Measurements from ENCODE around the gene CMKLR1.

The CMKLR1 gene

DNA sequence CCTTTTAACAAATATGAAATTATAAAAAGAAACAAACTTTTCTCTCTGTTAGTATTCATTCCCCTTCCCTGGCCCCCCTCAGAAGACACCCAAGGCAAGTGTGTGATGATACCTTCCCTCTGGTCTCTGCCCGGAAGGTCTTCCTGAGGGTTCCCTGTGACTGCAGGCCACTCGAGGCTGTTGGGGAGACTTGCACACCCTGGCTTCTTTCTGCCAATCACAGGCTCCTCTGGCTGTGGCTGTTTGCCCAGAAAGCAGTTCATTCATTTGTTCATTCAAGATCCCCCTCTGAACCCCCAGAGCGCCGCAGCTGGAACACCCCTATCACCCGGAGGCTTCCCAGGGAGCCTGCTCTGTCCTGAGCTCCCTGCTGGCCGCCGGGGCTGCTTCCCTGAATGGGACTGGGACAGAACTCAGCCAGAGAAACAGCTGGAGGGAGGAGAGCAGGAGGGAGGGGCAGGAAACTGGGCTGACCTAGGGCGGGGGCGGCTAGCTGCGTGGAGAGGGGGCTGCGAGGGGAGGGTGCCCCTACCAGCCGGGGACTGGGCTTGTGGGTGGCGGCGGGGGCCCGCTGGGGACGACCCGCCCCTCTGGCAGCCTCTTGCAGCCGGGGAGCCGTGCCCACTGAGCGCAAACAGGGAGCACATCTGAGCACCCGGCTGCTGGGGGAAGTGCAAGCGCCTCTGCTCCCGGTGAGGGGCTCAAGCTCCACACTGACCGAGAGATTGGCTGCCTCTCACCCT lies at the start of gene CMKLR1:
Gene CMKLR1, minus strand, starts transcription at position 397 of the 743 bp plus-strand sequence. CDS start 45,720 bp downstream, outside the sequence.
- no peak for DNase-seq (ENCODE audit: low read depth)

GRCh38 chr12:108387771-108388170 lies 48.7 kb upstream of the CMKLR1 start:
- DNase-seq (ENCODE audit: low read depth) = no peak

GRCh38 chr12:108386709-108387360 lies 47.7 kb upstream of the CMKLR1 start:
- DNase-seq (ENCODE audit: low read depth) = no peak

DNA sequence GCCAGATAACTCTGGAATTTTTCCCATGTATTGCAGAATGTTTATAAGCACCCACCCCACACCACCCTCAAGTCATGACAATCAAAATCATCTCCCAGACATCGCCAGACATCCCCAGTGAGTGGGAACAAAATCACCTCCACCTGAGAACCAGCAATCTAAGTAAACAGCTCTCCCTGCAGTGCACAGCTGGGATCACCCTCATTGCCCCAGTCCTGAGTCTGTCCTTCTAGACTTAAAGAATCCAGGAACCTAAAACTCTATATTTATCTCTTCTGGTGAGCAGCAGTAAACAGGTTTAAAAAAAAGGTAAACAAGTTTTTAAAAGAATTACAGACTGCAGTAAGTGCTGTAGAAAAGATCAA lies 43.3 kb upstream of the CMKLR1 start:
- no peak for DNase-seq (ENCODE audit: low read depth)

- no peak for DNase-seq (ENCODE audit: low read depth)
These were observed 42.8 kb upstream of the CMKLR1 start for GRCh38 chr12:108381787-108382436.

DNA sequence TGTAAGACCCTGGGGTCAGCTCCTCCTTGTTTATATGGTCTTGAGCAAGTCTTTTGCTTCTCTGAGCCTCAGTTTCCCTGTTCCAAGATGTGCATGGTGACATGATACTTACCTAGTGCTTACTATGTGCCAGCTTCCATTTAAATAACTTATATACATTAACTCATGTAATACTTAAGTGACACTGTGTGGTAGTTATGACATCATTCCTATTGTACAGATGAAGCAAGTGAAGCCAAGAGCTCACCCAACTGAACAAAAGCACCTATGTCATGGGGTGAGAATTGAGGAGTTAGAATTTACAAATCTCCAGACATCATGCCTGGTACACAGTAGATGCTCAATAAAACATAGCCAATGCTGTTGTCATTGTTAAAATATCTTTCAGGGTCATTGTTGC lies 41.3 kb upstream of the CMKLR1 start:
- no peak for DNase-seq (ENCODE audit: low read depth)

DNA sequence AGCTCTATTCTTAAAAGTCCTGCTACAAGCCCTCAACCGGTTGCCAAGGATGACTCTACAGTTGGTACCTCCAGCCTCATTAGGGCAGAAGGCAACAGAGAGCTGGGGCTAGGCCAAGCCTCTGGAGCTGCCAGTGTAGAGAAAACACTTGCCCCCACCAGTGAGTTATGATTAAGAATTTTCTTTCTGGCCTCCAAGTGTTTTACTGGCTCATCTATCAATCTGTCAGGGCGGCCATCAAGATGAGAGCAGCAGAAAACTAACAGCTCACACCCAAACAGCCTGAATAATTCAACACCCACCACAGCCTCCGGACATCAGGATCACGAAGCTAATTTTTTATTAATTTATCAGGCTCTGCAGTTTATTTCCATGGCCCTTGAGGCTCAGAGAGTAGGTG lies 40.7 kb upstream of the CMKLR1 start:
- no peak for DNase-seq (ENCODE audit: low read depth)

DNA sequence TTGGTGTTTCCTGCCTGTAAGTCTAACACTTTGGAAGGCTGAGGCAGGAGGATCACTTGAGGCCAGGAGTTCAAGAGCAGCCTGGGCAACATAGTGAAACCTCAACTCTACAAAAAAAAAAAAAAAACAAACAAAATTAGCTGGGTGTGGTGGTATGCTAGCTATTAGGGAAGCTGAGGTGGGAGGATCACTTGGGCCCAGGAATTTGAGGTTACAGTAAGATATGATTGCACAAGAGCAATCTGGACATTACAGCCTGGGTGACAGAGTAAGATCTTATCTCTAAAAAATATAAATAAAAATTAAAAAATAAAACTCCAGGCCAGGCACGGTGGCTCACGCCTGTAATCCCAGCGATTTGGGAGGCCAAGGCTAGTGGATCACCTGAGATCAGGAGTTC lies 39.8 kb upstream of the CMKLR1 start:
- no peak for DNase-seq (ENCODE audit: low read depth)

- DNase-seq (ENCODE audit: low read depth) = no peak
These were observed 38.1 kb upstream of the CMKLR1 start for GRCh38 chr12:108377260-108377659.

DNA sequence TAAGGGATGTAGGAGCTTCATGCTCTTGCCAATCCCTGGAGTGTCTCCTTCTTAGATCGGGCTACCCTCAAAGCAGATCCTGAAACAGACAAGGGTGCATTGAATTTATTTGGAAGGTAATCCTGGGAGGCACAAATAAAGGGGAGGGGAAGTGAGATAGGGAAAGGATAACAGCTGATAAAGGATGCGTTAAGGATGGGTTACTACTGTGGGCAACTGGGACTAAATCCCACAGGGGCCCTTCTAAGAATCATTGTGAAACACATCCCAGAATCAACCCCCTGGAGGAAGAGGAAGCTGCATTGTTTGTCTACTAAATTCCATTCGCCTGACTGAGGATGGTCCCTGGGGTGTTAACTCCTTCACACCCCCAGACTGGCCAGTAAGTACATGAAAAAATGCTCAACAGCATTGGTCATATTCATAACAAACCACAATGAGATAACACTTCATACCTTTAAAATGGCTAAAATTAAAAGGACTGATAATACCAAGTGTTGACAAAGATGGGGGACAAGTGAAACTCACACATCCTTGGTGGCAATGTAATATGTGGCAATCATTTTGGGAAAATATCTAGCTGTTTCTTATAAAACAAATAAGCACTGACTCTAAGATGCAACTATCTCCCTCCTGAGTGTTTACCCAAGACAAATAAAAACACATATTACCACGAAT lies 37.0 kb upstream of the CMKLR1 start:
- DNase-seq (ENCODE audit: low read depth) = no peak

DNA sequence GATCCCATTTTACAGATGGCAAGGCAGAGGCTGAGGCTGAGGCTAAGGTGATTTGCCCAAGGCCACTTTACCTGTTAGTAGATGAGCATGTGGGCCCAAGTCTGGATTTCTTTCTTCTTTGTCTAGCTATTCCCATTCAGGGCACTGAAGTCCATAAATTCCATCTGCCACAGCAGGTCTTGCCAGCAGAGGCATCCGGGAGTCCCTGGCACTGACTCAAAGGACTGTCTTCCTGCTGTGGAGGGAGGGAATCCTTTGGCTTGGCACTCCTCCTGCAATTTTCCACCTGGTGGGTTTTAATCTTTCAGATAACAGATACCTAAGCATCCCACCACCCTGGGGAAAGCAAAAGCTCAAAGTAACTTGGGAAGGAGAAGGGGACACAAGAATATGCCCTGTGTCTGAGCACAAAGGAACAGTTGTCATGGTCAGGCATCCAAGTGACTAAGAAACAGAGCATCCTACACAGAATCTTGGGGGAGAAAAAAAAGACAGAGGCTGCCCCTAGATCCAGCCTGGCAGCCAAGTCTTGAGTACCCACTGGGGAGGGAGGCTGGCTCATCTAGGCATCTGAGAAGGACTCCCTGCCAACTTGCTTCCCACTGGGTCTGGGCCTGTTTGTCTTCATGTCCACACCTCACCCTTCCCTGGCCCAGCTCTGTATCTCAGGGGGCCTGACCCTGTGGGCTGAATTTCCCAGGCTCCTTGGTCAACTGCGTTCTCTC lies 35.6 kb upstream of the CMKLR1 start:
- DNase-seq (ENCODE audit: low read depth) = no peak

- no peak for DNase-seq (ENCODE audit: low read depth)
These were observed 34.0 kb upstream of the CMKLR1 start for GRCh38 chr12:108373111-108373510.

DNA sequence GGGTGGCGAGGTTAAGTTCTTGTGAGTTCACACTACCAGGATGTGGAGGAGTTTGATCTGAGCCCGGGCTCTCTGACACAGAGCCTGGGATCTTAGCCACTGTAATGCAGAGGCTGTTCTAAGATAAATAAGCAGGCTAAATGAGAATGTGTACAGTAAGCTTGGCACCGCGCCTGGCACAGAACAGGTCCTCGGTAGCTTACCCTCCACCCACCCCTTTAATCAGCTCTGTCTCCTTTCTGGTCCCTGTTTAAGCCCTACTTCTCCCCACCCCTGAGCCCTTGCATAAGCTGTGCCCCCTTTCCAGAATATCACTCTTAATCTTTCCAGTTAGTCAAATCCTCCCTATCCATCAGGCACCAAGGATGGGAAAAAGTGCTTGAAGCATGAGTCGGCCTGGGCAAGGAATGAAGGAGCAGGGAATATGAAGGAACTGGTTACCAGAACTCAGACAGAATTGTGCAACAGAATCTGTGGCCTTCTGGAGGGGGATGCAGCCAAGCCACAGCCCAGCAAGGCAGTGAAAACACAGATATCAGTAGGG lies 32.8 kb upstream of the CMKLR1 start:
- DNase-seq (ENCODE audit: low read depth) = peak; percentile 67

DNA sequence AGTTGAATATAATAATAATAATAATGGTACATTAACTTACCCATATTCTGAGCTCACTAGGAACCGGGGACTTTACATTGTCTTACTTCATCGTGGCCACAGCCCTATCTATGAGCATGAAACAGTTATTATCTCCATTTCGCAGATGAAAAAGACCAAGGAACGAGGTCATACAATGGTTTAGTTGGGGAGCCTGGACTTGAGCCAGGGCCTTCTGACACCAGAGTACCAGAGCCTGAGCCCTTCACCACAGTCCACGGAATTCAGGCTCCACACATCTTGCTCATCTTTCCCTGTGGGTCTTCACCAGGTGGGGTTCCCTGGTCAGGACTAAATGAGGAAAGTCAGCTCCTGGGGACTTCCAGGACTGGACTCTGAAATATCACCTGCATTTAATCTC lies 31.3 kb upstream of the CMKLR1 start:
- no peak for DNase-seq (ENCODE audit: low read depth)

- no peak for DNase-seq (ENCODE audit: low read depth)
These were observed 30.8 kb upstream of the CMKLR1 start for GRCh38 chr12:108369736-108370396.

DNA sequence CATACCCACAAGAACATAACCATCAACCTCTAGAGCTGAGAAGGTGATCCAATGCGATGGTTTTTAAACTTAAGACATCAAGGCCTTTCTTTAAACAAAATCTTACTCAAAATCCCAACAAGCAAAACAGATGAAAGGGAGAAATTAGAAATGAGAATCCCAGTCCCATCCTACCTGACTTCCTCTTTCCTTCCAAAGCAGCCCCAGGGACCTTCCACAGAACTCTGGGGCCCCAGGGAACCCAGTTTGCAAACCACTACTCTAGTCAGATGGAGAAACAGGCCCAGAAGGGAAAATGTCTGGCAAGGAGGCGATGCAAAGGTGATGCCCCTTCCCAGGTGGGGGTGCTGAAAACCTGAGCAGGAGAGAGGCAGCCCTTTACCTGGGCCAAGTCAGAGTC lies 29.0 kb upstream of the CMKLR1 start:
- DNase-seq (ENCODE audit: low read depth) = no peak

GRCh38 chr12:108367436-108367835 lies 28.3 kb upstream of the CMKLR1 start:
- DNase-seq (ENCODE audit: low read depth) = peak; percentile 31

GRCh38 chr12:108365324-108365723 lies 26.2 kb upstream of the CMKLR1 start:
- no peak for DNase-seq (ENCODE audit: low read depth)

- no peak for DNase-seq (ENCODE audit: low read depth)
These were observed 25.8 kb upstream of the CMKLR1 start for GRCh38 chr12:108364879-108365278.

DNA sequence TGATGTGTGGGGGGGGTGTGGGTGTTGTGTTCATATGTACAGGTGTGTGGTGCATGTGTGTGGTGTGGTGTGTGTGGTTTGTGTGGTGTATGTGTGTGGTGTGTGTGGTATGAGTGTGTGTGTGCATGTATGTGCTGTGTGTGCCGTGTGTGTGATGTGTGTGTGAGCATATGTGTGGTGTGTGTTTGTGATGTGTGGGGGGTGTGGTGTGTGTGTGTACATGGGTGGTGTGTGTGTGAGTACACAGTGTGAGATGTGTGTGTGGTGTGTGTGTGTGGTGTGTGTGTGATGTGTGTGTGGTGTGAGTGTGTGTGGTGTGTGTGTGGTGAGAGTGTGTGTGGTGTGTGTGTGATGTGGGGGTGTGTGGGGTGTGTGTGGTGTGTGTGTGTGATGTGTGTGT lies 24.5 kb upstream of the CMKLR1 start:
- no peak for DNase-seq (ENCODE audit: low read depth)

- DNase-seq (ENCODE audit: low read depth) = no peak
These were observed 24.1 kb upstream of the CMKLR1 start for GRCh38 chr12:108363165-108363564.

Measured in GM04503 (cell line).